Loucy (cell line): ENCODE data around the gene NGLY1.

Experiments used
- EZH2phosphoT487 ChIP-seq: fragments of 200-600 bp; IDR thresholded peaks from 2 replicates; pipeline ENCODE4 v1.6.1; 2018; ENCODE audit warnings: antibody characterized with exemption, mild to moderate bottlenecking, moderate library complexity, borderline replicate concordance
- TF ChIP-seq, protein P1 (sequence below): fragments of 200-600 bp; sonication (generic); conservative IDR thresholded peaks from 2 replicates; pipeline ENCODE4 v1.5.1; 2014; ENCODE audit warnings: mild to moderate bottlenecking, antibody characterized with exemption, low read length

DNA sequence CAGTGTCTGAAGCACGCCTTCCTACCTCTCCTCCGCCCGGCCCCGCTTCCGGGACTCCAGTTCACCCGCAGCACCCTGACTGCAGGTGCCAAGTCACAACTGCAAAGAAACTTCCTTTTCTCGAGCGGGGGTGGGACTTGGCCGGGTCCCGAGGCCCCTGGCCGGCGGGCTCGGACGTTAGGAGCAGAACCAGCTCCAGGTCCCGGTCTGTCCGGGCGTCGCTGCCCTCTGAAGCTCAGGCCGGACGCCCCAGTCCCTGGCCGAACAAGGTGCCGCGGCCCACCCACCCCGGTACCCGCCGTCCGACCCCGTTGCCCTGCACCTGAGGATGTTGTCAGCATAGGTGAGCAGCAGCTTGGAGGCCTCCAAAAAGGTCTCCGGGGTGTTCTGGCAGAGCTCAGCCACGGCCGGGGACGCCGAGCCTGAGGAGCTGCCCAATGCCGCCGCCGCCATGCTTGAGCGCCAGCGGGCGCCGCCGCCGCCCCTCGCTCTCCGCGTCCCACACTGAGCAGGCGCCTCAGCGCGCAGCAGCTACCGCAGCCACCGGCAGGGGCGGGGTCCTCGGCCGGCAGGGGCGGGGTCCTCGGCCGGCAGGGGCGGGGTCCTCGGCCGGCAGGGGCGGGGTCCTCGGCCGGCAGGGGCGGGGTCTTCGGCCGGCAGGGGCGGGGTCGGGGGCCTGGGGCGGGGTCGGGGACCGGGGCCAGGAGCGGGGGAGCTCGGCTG is at the start of gene NGLY1:
- TF ChIP-seq, protein P1, sequence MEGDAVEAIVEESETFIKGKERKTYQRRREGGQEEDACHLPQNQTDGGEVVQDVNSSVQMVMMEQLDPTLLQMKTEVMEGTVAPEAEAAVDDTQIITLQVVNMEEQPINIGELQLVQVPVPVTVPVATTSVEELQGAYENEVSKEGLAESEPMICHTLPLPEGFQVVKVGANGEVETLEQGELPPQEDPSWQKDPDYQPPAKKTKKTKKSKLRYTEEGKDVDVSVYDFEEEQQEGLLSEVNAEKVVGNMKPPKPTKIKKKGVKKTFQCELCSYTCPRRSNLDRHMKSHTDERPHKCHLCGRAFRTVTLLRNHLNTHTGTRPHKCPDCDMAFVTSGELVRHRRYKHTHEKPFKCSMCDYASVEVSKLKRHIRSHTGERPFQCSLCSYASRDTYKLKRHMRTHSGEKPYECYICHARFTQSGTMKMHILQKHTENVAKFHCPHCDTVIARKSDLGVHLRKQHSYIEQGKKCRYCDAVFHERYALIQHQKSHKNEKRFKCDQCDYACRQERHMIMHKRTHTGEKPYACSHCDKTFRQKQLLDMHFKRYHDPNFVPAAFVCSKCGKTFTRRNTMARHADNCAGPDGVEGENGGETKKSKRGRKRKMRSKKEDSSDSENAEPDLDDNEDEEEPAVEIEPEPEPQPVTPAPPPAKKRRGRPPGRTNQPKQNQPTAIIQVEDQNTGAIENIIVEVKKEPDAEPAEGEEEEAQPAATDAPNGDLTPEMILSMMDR, result no peak
- TF ChIP-seq EZH2phosphoT487, result no peak
